Measurements from ENCODE around the gene CCDC38.

- TF ChIP-seq POLR2A (IDR thresholded peaks at IDR 0.05; ENCODE audit: low read depth) (no peak), POLR2AphosphoS5 (IDR thresholded peaks at IDR 0.05) (no peak), CTCF (IDR thresholded peaks at IDR 0.05) (no peak)
Observed at GRCh38 chr12:95940514-95940913, 1.9 kb downstream of the CCDC38 start.
